ENCODE data around the gene PDPR. TPM values are rescaled to one million over a fixed set of nuclear protein-coding genes. Genes with fewer than 3 reads are reported as not detected.
"Not testable (repeated sequence)": the region's sequence is repeated elsewhere in the genome, so short reads cannot be mapped to it uniquely, and the experiment has no call there.

The PDPR gene
- total RNA-seq, 1 donor from 2014 or later: 8.4 TPM

DNA sequence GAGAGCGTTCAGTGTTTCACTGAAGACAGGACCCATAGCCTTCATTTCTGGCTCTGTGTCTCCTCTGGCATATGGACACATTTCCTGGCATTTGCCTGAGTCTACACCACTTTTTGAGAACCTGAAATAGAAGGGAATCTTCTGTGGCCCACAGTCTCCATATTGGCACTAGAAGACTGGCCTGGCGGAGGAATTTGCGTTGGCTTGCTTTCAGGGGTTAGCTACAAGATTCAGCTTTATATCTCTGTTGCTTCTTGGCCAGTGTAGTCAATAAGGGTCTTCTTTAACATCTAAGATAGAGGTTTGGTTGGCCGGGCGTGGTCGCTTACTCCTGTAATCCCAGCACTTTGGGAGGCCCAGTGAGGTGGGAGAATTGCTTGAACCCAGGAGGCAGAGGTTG is 46.7 kb downstream of the PDPR start:
- TF ChIP-seq, protein P1, sequence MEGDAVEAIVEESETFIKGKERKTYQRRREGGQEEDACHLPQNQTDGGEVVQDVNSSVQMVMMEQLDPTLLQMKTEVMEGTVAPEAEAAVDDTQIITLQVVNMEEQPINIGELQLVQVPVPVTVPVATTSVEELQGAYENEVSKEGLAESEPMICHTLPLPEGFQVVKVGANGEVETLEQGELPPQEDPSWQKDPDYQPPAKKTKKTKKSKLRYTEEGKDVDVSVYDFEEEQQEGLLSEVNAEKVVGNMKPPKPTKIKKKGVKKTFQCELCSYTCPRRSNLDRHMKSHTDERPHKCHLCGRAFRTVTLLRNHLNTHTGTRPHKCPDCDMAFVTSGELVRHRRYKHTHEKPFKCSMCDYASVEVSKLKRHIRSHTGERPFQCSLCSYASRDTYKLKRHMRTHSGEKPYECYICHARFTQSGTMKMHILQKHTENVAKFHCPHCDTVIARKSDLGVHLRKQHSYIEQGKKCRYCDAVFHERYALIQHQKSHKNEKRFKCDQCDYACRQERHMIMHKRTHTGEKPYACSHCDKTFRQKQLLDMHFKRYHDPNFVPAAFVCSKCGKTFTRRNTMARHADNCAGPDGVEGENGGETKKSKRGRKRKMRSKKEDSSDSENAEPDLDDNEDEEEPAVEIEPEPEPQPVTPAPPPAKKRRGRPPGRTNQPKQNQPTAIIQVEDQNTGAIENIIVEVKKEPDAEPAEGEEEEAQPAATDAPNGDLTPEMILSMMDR (IDR thresholded peaks at IDR 0.05; ENCODE audit: insufficient read depth, low read length, severe bottlenecking): no peak
- DNase-seq (ENCODE audit: low read depth): no peak
- H3K36me3 ChIP-seq (ENCODE audit: control insufficient read depth, insufficient read depth, low read length): peaks cover 15% of the 10 kb centered on the region
- no peaks in the 10 kb centered on the region for H3K27me3 ChIP-seq (ENCODE audit: control insufficient read depth, insufficient read depth, low read length)
- FAIRE-seq: no peak
- no peak overlapping the region for H3K4me3 ChIP-seq (ENCODE audit: low read depth, low read length)

DNA sequence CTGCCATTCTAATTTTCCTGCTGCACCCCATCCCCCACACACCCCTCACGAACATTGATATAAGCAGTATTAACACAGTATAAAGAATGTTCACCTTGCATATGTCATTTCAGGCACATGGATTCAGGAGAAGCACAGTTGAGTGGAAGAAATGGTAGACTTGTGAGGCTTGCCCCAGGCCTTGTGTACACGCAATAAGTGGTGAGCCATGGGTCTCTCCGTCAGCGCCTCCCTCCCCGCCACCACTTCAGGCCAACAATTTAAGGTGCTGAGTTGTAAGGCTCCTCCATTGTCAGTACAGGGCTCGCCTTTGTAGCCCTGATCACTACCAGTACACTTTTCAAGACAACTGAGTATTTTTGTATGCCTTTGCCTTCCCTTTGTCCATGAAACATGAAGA is 47.2 kb downstream of the PDPR start:
- Histone ChIP-seq H3K36me3 (ENCODE audit: control insufficient read depth, insufficient read depth, low read length) (peaks cover 12% of the 10 kb centered on the region), H3K4me3 (ENCODE audit: low read depth, low read length) (no peak overlapping the region), H3K27me3 (ENCODE audit: control insufficient read depth, insufficient read depth, low read length) (no peaks in the 10 kb centered on the region)
- DNase-seq (ENCODE audit: low read depth) (no peak), FAIRE-seq (no peak)
- TF ChIP-seq, protein P1 (IDR thresholded peaks at IDR 0.05; ENCODE audit: insufficient read depth, low read length, severe bottlenecking): no peak

DNA sequence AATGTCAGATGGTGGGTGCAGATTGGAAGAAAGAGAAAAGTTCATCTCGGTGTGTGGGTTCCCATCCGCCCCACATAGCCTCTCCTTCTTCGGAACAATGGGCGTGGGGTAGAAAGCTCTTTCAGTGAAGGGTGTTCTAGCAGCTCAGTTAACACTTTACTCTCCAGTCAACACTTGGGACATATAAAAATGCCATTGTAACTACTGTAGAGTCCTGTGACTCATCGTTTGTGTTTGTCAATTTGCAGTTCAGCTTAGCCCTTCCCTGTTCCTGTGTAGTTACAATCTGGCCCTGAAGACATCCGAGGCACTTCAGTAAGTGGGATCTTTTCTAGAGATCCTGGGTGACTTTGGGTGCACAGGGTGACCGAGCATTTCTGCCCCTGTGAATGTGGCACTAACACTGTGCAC is 47.9 kb downstream of the PDPR start:
- DNase-seq (ENCODE audit: low read depth) (peak; percentile 85), FAIRE-seq (no peak)
- Histone ChIP-seq H3K4me3 (ENCODE audit: low read depth, low read length) (no peak overlapping the region), H3K36me3 (ENCODE audit: control insufficient read depth, insufficient read depth, low read length) (peaks cover 7% of the 10 kb centered on the region), H3K27me3 (ENCODE audit: control insufficient read depth, insufficient read depth, low read length) (no peaks in the 10 kb centered on the region)
- TF ChIP-seq, protein P1 (IDR thresholded peaks at IDR 0.05; ENCODE audit: insufficient read depth, low read length, severe bottlenecking): no peak

DNA sequence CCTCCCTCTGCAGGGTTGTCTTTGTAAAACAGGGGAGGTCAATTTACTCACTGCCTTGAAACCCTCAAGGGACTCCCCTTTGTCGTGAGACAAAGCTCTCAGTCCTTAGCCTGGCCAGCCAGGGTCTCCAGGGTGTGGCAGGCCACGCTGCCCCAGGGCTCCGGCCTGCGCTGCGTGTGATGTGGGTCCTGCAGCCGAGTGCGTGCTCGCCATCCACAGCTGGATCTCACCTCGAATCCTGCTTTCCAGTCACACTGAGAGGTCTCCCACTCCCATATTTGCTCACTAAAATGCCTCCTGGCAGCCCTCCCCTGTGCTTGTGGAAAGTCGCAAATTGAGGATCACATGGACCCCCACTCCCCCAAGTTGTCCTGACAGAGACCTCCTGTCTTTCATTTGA is 49.5 kb downstream of the PDPR start:
- Histone ChIP-seq H3K36me3 (ENCODE audit: control insufficient read depth, insufficient read depth, low read length) (peaks cover 3% of the 10 kb centered on the region), H3K4me3 (ENCODE audit: low read depth, low read length) (no peak overlapping the region), H3K27me3 (ENCODE audit: control insufficient read depth, insufficient read depth, low read length) (no peaks in the 10 kb centered on the region)
- no peak for FAIRE-seq
- no peak for DNase-seq (ENCODE audit: low read depth)
- TF ChIP-seq, protein P1 (IDR thresholded peaks at IDR 0.05; ENCODE audit: insufficient read depth, low read length, severe bottlenecking): no peak

DNA sequence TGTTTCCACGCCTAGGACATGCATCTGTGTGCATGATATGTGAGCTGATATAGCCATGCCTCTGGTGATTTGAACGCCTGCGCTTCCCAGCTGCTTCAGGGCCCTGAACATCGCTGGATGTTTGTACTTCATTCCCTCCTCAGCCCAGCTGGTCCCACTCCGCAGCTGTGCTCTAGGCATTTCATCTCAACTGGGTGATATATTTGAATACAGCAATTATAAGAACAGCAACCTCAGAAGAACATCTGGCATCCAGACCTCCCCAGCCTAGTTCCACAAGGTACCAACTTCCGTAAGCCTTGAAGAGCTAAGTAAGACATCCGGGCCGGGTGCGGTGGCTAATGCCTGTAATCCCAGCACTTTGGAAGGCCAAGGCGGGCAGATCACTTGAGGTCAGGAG is 52.6 kb downstream of the PDPR start:
- not testable (repeated sequence) for FAIRE-seq; DNase-seq (ENCODE audit: low read depth); H3K36me3 ChIP-seq (ENCODE audit: control insufficient read depth, insufficient read depth, low read length); H3K27me3 ChIP-seq (ENCODE audit: control insufficient read depth, insufficient read depth, low read length); H3K4me3 ChIP-seq (ENCODE audit: low read depth, low read length)

DNA sequence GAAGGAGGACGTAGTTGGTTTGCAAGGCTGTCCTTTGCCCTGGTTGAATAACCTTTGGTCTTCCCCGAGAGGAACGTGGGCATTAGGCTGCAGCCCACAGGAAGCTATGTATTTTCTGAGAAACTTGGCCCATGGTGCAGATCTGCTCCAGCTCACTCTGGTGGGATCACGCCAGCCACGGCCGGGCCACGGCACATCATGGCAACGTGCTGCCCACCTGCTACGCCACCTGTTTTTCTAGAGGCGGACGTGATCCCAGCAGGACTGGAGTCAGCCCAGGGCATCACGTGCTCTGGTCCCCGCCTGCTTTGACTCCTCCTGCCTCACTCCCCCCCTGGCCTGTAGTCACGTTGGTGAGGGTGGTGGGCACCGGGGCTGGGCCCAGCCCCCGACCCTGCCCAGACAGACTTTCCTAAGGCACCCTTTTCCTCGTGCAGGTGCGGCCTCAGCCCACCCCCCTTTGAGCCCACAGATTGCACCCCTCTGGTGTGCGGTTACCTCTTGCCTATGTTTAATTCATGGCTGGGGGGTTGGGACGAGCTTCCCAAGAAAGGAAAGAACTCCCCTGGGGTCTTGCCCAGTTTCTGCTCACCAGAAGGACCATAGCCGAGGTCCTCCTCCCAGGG is 59.2 kb downstream of the PDPR start, which contains the start of gene CLEC18C:
Gene CLEC18C, plus strand, starts transcription at position 576 of the 626 bp plus-strand sequence. CDS start 492 bp downstream, outside the sequence.
- H3K4me3 ChIP-seq (ENCODE audit: low read depth, low read length); DNase-seq (ENCODE audit: low read depth); FAIRE-seq; H3K36me3 ChIP-seq (ENCODE audit: control insufficient read depth, insufficient read depth, low read length); H3K27me3 ChIP-seq (ENCODE audit: control insufficient read depth, insufficient read depth, low read length): not testable (repeated sequence)

DNA sequence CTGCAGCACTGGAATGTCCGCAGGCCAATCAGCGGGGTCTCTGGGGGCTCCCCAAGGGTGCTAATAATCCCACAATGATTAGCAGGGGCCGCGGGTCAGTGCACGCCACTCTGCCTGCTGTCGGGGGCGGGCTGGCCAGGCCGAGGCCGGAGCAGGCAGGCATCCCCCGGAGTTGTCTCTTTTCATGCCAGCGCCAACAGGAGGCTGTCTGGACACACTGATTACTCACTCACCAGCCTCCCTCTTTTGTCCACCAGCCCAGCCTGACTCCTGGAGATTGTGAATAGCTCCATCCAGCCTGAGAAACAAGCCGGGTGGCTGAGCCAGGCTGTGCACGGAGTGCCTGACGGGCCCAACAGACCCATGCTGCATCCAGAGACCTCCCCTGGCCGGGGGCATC is 59.8 kb downstream of the PDPR start:
- not testable (repeated sequence) for DNase-seq (ENCODE audit: low read depth); H3K36me3 ChIP-seq (ENCODE audit: control insufficient read depth, insufficient read depth, low read length); FAIRE-seq; H3K4me3 ChIP-seq (ENCODE audit: low read depth, low read length); H3K27me3 ChIP-seq (ENCODE audit: control insufficient read depth, insufficient read depth, low read length)

DNA sequence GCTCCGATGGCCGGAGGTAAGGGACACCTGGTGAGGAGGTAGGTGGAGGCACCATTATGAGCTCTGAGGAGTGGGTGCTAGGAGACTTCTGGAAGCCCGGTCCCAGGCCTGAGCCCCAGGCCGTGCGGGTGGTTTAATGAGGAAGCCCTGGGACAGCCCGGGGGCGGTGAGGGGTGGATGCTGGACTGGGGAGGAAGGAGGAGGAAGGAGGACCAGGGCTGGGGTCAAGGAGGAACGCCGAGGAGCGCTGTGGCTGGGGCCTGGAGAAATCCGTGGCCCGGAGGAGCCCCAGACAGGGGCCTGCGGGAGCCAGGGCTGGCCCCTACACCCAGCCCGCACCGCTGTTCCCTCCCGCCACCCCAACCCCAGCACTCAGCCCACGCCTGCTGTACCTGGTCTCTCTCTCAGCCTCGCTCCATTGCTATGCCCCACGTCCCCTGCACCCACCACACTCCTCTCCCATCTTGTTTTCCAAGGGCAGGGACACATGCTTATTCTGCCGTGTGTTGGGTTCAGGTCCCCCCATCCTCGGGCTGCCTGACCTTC is 60.3 kb downstream of the PDPR start:
- not testable (repeated sequence) for DNase-seq (ENCODE audit: low read depth); FAIRE-seq; H3K4me3 ChIP-seq (ENCODE audit: low read depth, low read length); H3K27me3 ChIP-seq (ENCODE audit: control insufficient read depth, insufficient read depth, low read length); H3K36me3 ChIP-seq (ENCODE audit: control insufficient read depth, insufficient read depth, low read length)

DNA sequence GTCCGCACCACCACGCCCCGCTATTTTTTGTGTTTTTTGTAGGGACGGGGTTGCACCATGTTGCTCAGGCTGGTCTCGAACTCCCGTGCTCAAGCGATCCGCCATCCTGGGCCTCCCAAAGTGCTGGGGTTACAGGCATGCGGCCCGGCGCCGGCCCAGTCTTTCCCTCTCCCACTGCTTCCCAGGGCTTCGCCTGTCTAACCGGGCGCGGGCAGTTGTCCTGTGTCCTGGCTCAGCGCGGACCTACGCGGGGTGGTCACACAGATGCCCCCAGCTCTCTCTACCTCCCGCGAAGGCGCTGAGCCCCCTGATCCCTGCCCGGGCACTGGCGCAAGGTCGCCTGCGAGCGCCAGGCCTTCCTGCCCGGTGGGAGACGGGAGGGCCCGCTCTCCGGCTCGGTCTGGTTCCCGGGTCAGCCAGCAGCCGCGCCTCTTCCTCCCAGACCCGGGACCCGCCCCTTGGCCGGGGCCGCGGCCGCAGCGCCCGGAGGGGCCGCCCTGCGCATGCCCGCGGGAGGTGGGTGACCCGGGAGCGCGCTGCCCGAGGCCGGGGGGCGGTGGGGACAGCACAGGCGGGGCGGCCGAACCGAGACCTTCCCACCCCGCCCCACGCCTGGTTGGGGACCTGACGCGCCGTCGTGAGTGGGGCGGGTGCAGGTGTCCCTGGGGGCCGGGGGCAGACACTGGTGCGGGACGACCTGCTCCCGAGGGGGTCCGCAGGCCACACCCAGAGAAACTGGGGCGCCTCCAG is 73.9 kb downstream of the PDPR start:
- peak overlapping the region; percentile 10 for H3K4me3 ChIP-seq (ENCODE audit: low read depth, low read length)
- not testable (repeated sequence) for DNase-seq (ENCODE audit: low read depth); FAIRE-seq; H3K36me3 ChIP-seq (ENCODE audit: control insufficient read depth, insufficient read depth, low read length); H3K27me3 ChIP-seq (ENCODE audit: control insufficient read depth, insufficient read depth, low read length)

DNA sequence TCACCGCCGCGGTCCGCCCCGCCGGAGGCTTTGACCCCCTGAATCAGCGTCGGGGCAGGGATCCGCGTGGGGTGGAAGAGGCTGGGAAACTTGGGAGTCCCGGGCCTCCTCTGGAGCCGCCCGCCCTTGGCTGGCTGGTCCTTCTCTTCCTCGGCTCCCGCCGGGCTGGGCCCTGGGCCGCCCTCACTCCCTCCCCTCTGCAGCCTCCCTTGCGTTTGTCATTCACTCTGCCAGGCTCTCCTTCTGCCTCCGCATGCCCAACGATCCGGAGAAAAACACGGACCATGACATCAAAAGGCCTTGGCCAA is 74.4 kb downstream of the PDPR start:
- DNase-seq (ENCODE audit: low read depth); H3K36me3 ChIP-seq (ENCODE audit: control insufficient read depth, insufficient read depth, low read length); FAIRE-seq; H3K27me3 ChIP-seq (ENCODE audit: control insufficient read depth, insufficient read depth, low read length); H3K4me3 ChIP-seq (ENCODE audit: low read depth, low read length): not testable (repeated sequence)
